ENCODE data around the gene SHROOM3.
"Not testable (repeated sequence)": the region's sequence is repeated elsewhere in the genome, so short reads cannot be mapped to it uniquely, and the experiment has no call there.

SHROOM3 gene

GRCh38 chr4:76445911-76446310 is 10.9 kb downstream of the SHROOM3 start:
- DNase-seq (ENCODE audit: low spot score), result no peak

- DNase-seq (ENCODE audit: low spot score), result no peak
These were observed 12.4 kb downstream of the SHROOM3 start for GRCh38 chr4:76447393-76447851.

GRCh38 chr4:76448211-76448610 is 13.2 kb downstream of the SHROOM3 start:
- DNase-seq (ENCODE audit: low spot score), result no peak

- DNase-seq (ENCODE audit: low spot score), result no peak
These were observed 14.3 kb downstream of the SHROOM3 start for GRCh38 chr4:76449362-76449767.

GRCh38 chr4:76449833-76450232 is 14.8 kb downstream of the SHROOM3 start:
- DNase-seq (ENCODE audit: low spot score), result peak; percentile 11

- DNase-seq (ENCODE audit: low spot score), result no peak
These were observed 18.2 kb downstream of the SHROOM3 start for GRCh38 chr4:76453232-76453631.

- not testable (repeated sequence) for DNase-seq (ENCODE audit: low spot score)
These were observed 19.0 kb downstream of the SHROOM3 start for GRCh38 chr4:76454073-76454472.

- no peak for DNase-seq (ENCODE audit: low spot score)
These were observed 22.9 kb downstream of the SHROOM3 start for GRCh38 chr4:76457885-76458284.

GRCh38 chr4:76458297-76458696 is 23.3 kb downstream of the SHROOM3 start:
- no peak for DNase-seq (ENCODE audit: low spot score)

- DNase-seq (ENCODE audit: low spot score), result no peak
These were observed 23.8 kb downstream of the SHROOM3 start for GRCh38 chr4:76458825-76459224.

GRCh38 chr4:76459291-76459723 is 24.3 kb downstream of the SHROOM3 start:
- DNase-seq (ENCODE audit: low spot score), result no peak

- DNase-seq (ENCODE audit: low spot score), result no peak
These were observed 28.5 kb downstream of the SHROOM3 start for GRCh38 chr4:76463568-76463967.

- no peak for DNase-seq (ENCODE audit: low spot score)
These were observed 35.0 kb downstream of the SHROOM3 start for GRCh38 chr4:76470064-76470463.

GRCh38 chr4:76470532-76470931 is 35.5 kb downstream of the SHROOM3 start:
- no peak for DNase-seq (ENCODE audit: low spot score)

GRCh38 chr4:76476571-76476970 is 41.5 kb downstream of the SHROOM3 start:
- no peak for DNase-seq (ENCODE audit: low spot score)

GRCh38 chr4:76484654-76485053 is 49.6 kb downstream of the SHROOM3 start:
- no peak for DNase-seq (ENCODE audit: low spot score)

GRCh38 chr4:76485450-76485849 is 50.4 kb downstream of the SHROOM3 start:
- no peak for DNase-seq (ENCODE audit: low spot score)

GRCh38 chr4:76486588-76487276 is 51.7 kb downstream of the SHROOM3 start:
- DNase-seq (ENCODE audit: low spot score), result no peak

GRCh38 chr4:76487621-76488020 is 52.6 kb downstream of the SHROOM3 start:
- DNase-seq (ENCODE audit: low spot score), result no peak

- DNase-seq (ENCODE audit: low spot score), result no peak
These were observed 53.4 kb downstream of the SHROOM3 start for GRCh38 chr4:76488455-76488854.

GRCh38 chr4:76488888-76489685 is 54.1 kb downstream of the SHROOM3 start:
- DNase-seq (ENCODE audit: low spot score), result no peak

- DNase-seq (ENCODE audit: low spot score), result no peak
These were observed 54.7 kb downstream of the SHROOM3 start for GRCh38 chr4:76489686-76490161.

- no peak for DNase-seq (ENCODE audit: low spot score)
These were observed 57.0 kb downstream of the SHROOM3 start for GRCh38 chr4:76492055-76492454.

All from HuH-7.5 (cell line).